Karpas-422 (cell line): ENCODE measurements around the gene OR10A6. TPM values are rescaled to one million over a fixed set of nuclear protein-coding genes. Genes with fewer than 3 reads are reported as not detected.

Source experiments
- DNase-seq: peaks from one replicate; pipeline ENCODE4 v3.0.0-alpha.2; 2015
- H2AFZ ChIP-seq: fragments of 200-600 bp; sonication (generic); 2 replicates; pipeline ENCODE4 v1.6.1; 2014; ENCODE audit warnings: antibody characterized with exemption, low read length, mixed read lengths
- H3K27ac ChIP-seq: fragments of 200-600 bp; sonication (generic); 2 replicates; pipeline ENCODE4 v1.5.1; 2014; ENCODE audit warnings: mild to moderate bottlenecking, low read length, moderate library complexity
- H3K27me3 ChIP-seq: fragments of 200-600 bp; sonication (generic); 2 replicates; pipeline ENCODE4 v1.6.1; 2014; ENCODE audit warnings: low read length, mixed read lengths
- H3K36me3 ChIP-seq: fragments of 200-600 bp; sonication (generic); 2 replicates; pipeline ENCODE4 v1.6.1; 2014; ENCODE audit warnings: low read length, mixed read lengths; ENCODE audit not compliant: insufficient read depth
- H3K4me1 ChIP-seq: fragments of 200-600 bp; sonication (generic); 2 replicates; pipeline ENCODE4 v1.6.1; 2014; ENCODE audit warnings: mild to moderate bottlenecking, low read length, mixed read lengths
- H3K4me2 ChIP-seq: fragments of 200-600 bp; sonication (generic); 2 replicates; pipeline ENCODE4 v1.6.1; 2014; ENCODE audit warnings: low read length, low read depth, mild to moderate bottlenecking; ENCODE audit not compliant: poor library complexity, severe bottlenecking
- H3K4me3 ChIP-seq: fragments of 200-600 bp; sonication (generic); 2 replicates; pipeline ENCODE4 v1.5.1; 2014; ENCODE audit warnings: mild to moderate bottlenecking, antibody characterized with exemption, low read length, mixed read lengths
- H3K79me2 ChIP-seq: fragments of 200-600 bp; sonication (generic); 2 replicates; pipeline ENCODE4 v1.6.1; 2014; ENCODE audit warnings: mild to moderate bottlenecking, low read length, mixed read lengths
- H3K9ac ChIP-seq: fragments of 200-600 bp; sonication (generic); 2 replicates; pipeline ENCODE4 v1.6.0; 2014; ENCODE audit warnings: low read length
- H3K9me2 ChIP-seq: fragments of 200-600 bp; sonication (generic), shearing (Covaris generic); replicated peaks from 2 replicates; pipeline ENCODE4 v1.6.0; 2014; ENCODE audit warnings: mild to moderate bottlenecking, low read length, moderate library complexity; ENCODE audit not compliant: insufficient read depth
- H3K9me3 ChIP-seq: fragments of 300-700, 200-600 bp; sonication (generic); 2 replicates; pipeline ENCODE4 v1.6.1; 2014; ENCODE audit warnings: low read length, mixed read lengths
- H4K20me1 ChIP-seq: fragments of 200-600 bp; sonication (generic); 2 replicates; pipeline ENCODE4 v1.6.1; 2014; ENCODE audit warnings: mild to moderate bottlenecking, antibody characterized with exemption, low read length, low read depth; ENCODE audit not compliant: insufficient read depth
- total RNA-seq: library from RNA; depleted of rRNA; stranded (reverse); fragments of >200 nt; shearing (Covaris generic); gene quantifications from 2 replicates; pipeline ENCODE4 v1.2.3, GENCODE V29; 2014; ENCODE audit warnings: low replicate concordance

Gene OR10A6
- total RNA-seq, 1 experiment from 2014 or later, result not detected

- H3K27ac ChIP-seq, result no peak overlapping the region
- no peaks in the 10 kb centered on the region for H3K36me3 ChIP-seq
- H2AFZ ChIP-seq, result no peak overlapping the region
- H4K20me1 ChIP-seq, result no peaks in the 10 kb centered on the region
- H3K27me3 ChIP-seq, result no peaks in the 10 kb centered on the region
- H3K4me2 ChIP-seq, result no peak overlapping the region
- H3K4me3 ChIP-seq, result no peak overlapping the region
- no peaks in the 10 kb centered on the region for H3K9me2 ChIP-seq
- H3K79me2 ChIP-seq, result no peaks in the 10 kb centered on the region
- H3K4me1 ChIP-seq, result no peaks in the 10 kb centered on the region
- H3K9ac ChIP-seq, result no peak overlapping the region
- no peak for DNase-seq
- H3K9me3 ChIP-seq, result no peaks in the 10 kb centered on the region
These were observed 31.6 kb downstream of the OR10A6 start for GRCh38 chr11:7899418-7899817.

DNA sequence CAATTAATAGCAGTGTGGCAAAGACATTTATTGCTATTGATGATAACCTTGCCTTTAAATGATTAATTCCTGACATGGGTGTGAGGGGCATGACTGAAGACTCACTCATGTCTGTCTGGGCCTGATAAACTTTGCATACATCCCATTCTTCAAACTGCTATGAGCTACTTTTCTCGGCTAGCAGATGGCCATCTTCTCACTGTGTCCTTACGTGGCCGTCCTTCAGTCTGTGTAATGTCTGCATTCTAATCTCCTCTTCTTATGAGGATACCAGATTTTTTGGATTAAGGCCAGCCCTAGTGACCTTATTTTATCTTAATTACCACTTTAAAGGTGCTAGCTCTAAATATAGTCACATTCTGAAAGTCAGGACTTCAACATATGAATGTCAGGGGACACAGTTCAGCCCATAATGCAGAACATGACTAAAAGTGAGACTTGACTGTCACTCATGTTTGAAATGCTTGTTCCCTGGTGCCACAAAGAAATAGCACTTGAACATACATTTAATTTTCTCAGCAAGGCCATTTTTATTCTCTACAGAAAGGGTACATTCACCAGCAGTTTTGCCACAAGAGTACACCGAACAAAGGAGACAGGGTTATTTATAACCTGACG, 32.3 kb downstream of the OR10A6 start:
- DNase-seq, result no peak
- Histone ChIP-seq H3K4me2 (no peak overlapping the region), H3K9me2 (no peaks in the 10 kb centered on the region)

GRCh38 chr11:7896009-7896785, 34.9 kb downstream of the OR10A6 start:
- Histone ChIP-seq H3K27me3 (no peaks in the 10 kb centered on the region), H3K9me2 (no peaks in the 10 kb centered on the region), H3K36me3 (no peaks in the 10 kb centered on the region), H3K9me3 (no peaks in the 10 kb centered on the region), H3K79me2 (no peaks in the 10 kb centered on the region), H4K20me1 (no peaks in the 10 kb centered on the region), H3K9ac (no peak overlapping the region), H2AFZ (no peak overlapping the region), H3K4me2 (no peak overlapping the region), H3K4me3 (no peak overlapping the region), H3K27ac (no peak overlapping the region), H3K4me1 (peaks cover 19% of the 10 kb centered on the region)
- no peak for DNase-seq

More for the DNA sequence above, 32.3 kb downstream of the OR10A6 start:
- Histone ChIP-seq H3K4me3 (no peak overlapping the region), H3K27ac (no peak overlapping the region), H3K79me2 (no peaks in the 10 kb centered on the region), H2AFZ (no peak overlapping the region), H3K4me1 (no peaks in the 10 kb centered on the region), H3K36me3 (no peaks in the 10 kb centered on the region), H3K27me3 (no peaks in the 10 kb centered on the region), H4K20me1 (no peaks in the 10 kb centered on the region), H3K9ac (no peak overlapping the region), H3K9me3 (no peaks in the 10 kb centered on the region)

DNA sequence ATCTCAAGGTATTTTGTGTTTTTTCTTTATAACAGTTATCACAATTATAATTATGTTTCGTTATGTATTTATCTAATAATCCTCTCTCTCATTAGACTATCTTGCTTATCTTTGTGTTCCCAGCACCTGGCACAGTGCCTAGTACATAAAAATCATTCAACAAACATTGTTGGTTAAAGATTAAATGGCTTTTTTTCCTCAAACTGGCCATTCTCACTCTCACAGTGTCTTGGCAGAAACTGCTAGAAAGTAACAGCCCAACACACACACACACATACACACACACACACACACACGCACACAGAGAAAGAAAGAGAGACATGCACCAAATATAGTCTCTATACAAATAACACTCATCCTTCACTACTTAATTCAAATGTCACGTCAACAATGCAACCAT, 36.8 kb downstream of the OR10A6 start:
- Histone ChIP-seq H4K20me1 (no peaks in the 10 kb centered on the region), H3K4me1 (peaks cover 38% of the 10 kb centered on the region), H3K27ac (no peak overlapping the region), H2AFZ (0 out of 2 replicates have a peak overlapping the region, but pooled peaks have one; percentile 11), H3K79me2 (no peaks in the 10 kb centered on the region), H3K4me2 (no peak overlapping the region), H3K36me3 (no peaks in the 10 kb centered on the region), H3K9ac (no peak overlapping the region), H3K27me3 (no peaks in the 10 kb centered on the region), H3K9me2 (no peaks in the 10 kb centered on the region), H3K9me3 (no peaks in the 10 kb centered on the region), H3K4me3 (no peak overlapping the region)
- no peak for DNase-seq

DNA sequence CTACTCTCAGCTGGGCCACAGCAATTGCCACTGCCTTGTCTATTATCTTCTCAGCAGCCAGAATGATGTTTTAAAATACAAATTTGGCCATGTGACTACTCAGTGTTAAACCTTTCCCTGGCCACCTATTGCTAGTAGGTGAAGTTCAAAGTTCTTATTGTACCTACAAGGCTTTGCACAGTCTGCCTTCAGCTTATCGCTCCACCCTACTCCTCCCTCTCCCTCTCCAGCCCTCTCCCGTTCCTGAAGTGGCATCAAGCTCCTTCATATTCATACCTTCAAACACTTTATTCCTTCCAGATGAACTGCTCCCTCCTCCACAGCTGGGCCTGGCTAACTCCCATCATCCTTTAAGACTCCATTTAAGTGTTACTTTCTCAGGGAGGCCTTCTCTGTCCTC, 37.3 kb downstream of the OR10A6 start:
- H4K20me1 ChIP-seq, result no peaks in the 10 kb centered on the region
- H3K4me2 ChIP-seq, result no peak overlapping the region
- no peaks in the 10 kb centered on the region for H3K9me2 ChIP-seq
- H3K36me3 ChIP-seq, result no peaks in the 10 kb centered on the region
- no peak overlapping the region for H3K9ac ChIP-seq
- no peaks in the 10 kb centered on the region for H3K9me3 ChIP-seq
- H3K79me2 ChIP-seq, result no peaks in the 10 kb centered on the region
- H3K27me3 ChIP-seq, result no peaks in the 10 kb centered on the region
- H3K4me1 ChIP-seq, result peaks cover 38% of the 10 kb centered on the region
- no peak for DNase-seq
- H3K4me3 ChIP-seq, result no peak overlapping the region
- peak overlapping the region; percentile 11; the same call in 1 of the 2 replicates for H2AFZ ChIP-seq
- H3K27ac ChIP-seq, result no peak overlapping the region

DNA sequence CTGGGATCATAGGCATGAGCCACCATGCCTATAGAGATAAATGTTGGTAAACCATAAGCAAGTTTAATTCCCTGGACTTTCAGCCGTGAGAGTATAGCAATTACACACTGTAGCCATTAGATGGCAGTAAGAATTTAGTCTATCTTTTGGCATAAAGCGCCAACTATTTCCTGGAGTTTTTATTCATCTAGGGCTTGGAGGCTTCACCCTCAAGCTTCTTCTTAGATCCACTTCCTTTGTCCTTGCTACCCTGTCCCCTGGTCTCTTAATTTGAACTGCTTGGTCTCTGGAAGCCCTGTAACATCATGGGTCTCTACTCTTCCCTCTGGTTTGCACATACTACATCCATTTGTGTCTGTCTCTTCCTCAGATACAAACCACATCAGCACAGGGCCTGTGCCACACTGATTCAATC, 38.2 kb downstream of the OR10A6 start:
- H3K27me3 ChIP-seq, result no peaks in the 10 kb centered on the region
- H3K9me3 ChIP-seq, result no peaks in the 10 kb centered on the region
- H4K20me1 ChIP-seq, result no peaks in the 10 kb centered on the region
- no peaks in the 10 kb centered on the region for H3K79me2 ChIP-seq
- peak; percentile 89 for DNase-seq
- peak overlapping the region; percentile 56 for H3K4me2 ChIP-seq
- H3K4me3 ChIP-seq, result 0 out of 2 replicates have a peak overlapping the region, but pooled peaks have one; percentile 13
- peaks cover 38% of the 10 kb centered on the region for H3K4me1 ChIP-seq
- H3K9me2 ChIP-seq, result no peaks in the 10 kb centered on the region
- peak overlapping the region; percentile 36 for H3K9ac ChIP-seq
- H2AFZ ChIP-seq, result peak overlapping the region; percentile 99
- no peaks in the 10 kb centered on the region for H3K36me3 ChIP-seq
- peak overlapping the region; percentile 54; the same call in 1 of the 2 replicates for H3K27ac ChIP-seq

- peak overlapping the region; percentile 54 for H3K27ac ChIP-seq
- H3K4me2 ChIP-seq, result peak overlapping the region; percentile 56
- H3K9me3 ChIP-seq, result no peaks in the 10 kb centered on the region
- H3K9ac ChIP-seq, result peak overlapping the region; percentile 36
- peaks cover 38% of the 10 kb centered on the region for H3K4me1 ChIP-seq
- peak overlapping the region; percentile 99 for H2AFZ ChIP-seq
- H3K36me3 ChIP-seq, result no peaks in the 10 kb centered on the region
- no peaks in the 10 kb centered on the region for H4K20me1 ChIP-seq
- H3K27me3 ChIP-seq, result no peaks in the 10 kb centered on the region
- no peaks in the 10 kb centered on the region for H3K79me2 ChIP-seq
- 0 out of 2 replicates have a peak overlapping the region, but pooled peaks have one; percentile 13 for H3K4me3 ChIP-seq
- H3K9me2 ChIP-seq, result no peaks in the 10 kb centered on the region
- DNase-seq, result peak; percentile 83
These were observed 38.9 kb downstream of the OR10A6 start for GRCh38 chr11:7892059-7892699.
